Ramos (cell line): Measurements from ENCODE around the gene ZNF764.

Source experiments
- in situ Hi-C: fragments of 300-500 bp; cut with MboI; formaldehyde crosslinking; loops from one replicate; pipeline ENCODE4 v1.14.3; 2022; ENCODE audit warnings: low sequenced_read_pairs; ENCODE audit not compliant: unreplicated experiment

Gene ZNF764

DNA sequence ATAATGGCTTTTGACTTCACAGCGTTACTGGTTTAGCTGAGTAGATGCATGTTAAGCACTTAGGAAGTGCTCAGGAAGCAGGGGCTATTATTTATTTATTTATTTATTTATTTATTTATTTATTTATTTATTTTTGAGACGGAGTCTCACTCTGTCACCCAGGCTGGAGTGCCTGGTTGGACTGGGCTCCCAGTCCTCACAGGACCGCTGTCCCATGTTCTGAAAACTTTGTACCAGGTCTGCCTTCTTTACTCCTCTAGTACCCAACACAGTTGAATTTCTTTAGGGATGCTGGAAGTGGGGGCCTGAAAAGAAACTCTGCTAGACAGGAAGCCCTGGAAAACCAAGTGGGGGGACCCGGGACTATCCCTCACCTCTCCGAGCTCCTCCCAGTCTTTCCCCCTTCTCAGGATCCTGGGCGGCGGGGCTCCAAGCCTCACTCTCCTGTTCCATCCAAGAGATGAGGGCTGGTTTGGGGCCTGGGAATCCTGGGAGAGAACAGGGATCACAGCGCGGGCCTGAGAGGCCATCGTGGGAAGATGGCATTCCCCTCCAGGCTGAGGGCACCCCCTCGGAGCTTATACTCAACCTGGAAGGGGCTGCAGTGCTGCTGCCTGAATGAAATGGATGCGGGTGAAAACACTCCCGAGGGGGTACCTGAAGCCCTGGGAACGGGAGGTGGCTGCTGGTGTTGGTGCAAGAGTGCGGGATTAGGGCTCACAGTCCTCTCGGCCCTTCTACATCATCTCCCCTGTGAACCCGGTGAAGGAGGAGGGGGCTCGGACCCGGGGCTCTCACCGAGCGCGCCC lies 12.7 kb upstream of the ZNF764 start:
- in situ Hi-C loops: no loop called here

DNA sequence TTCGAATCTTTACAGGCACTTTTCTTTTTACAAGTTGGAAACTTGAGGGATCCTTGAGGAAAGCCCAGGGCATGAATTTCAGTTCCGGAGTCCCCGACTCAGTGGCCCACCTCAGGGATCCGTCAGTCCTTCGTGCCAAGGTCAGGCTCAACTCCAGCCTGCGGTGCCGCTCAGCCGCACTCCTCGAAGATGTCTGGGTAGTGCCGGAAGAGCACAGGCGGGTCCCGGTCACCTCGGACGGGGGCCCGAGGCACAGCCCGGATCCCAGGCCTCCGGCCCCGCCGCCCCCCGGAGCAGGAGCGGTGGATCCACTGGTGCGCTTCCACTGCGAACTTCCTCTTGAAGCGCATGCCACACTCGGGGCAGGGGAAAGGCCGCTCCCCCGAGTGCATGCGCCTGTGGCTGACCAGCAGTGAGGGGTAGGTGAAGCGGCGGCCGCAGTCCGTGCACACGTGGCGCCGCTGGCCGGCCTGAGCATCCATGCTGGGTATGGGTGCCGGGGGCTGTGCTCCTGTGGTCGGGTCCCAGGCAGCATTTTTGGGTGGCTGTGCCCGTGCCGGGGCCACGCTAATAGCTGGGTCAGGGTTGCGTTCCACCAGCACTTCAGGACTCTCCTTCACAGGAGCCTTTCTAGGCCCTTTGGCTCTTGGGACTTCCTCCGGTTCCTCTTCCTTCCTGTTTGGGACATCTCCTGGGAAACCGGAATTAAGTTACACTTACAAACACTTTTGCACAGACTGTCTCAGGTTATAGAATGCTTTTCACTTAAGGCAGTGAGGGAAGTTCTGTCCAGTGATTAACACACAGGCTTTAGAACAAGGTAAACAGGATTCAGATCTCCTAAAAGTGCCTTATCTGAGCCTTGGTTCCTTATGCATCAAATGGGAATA lies 11.8 kb upstream of the ZNF764 start:
- in situ Hi-C loops: no loop called here

DNA sequence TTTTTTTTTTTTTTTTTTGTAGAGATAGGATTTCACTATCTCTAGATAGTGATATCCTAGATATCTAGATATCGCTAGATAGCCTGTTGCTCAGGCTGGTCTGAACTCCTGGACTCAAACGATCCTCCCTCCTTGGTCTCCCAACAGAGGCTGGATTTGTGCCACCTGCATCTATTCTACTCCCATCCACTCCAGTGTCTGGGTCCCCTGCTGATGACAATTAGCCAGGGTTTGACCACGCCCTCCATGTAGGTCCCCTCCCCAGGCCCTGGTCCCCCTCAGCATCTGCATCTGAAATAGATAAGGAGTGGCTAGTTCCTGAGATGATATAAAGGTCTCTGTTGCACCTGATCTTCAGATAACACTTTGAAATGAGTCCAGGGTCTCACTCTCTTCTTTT lies 11.1 kb upstream of the ZNF764 start:
- in situ Hi-C loops: no loop called here

DNA sequence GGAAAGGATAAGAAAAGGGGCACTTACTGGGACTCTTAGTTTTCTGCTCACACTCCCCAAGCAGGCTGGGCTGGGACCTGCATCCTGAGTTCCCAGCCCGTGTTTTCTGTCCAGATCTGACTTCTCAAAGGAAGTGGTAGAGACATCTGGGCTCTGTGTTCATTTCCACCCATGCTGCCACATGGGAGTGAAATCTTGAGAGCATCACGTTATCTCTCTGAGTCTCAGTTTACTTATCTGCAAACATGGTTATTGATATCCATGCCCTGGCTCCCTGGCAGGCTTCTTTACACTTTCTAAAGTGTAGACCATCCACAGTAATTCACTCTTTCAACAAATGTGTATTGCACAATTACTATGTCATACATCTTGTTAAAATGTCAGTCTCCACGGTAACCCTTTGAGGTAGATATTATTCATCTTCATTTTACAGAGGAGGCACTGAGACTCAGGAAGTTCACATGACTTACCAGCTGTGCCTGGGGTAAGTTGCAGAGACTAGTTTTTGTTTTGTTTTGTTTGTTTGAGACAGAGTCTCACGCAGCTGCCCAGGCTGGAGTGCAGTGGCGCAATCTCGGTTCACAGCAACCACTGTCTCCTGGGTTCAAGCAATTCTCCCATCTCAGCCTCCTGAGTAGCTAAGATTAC lies 9.9 kb upstream of the ZNF764 start:
- in situ Hi-C loops: no loop called here

DNA sequence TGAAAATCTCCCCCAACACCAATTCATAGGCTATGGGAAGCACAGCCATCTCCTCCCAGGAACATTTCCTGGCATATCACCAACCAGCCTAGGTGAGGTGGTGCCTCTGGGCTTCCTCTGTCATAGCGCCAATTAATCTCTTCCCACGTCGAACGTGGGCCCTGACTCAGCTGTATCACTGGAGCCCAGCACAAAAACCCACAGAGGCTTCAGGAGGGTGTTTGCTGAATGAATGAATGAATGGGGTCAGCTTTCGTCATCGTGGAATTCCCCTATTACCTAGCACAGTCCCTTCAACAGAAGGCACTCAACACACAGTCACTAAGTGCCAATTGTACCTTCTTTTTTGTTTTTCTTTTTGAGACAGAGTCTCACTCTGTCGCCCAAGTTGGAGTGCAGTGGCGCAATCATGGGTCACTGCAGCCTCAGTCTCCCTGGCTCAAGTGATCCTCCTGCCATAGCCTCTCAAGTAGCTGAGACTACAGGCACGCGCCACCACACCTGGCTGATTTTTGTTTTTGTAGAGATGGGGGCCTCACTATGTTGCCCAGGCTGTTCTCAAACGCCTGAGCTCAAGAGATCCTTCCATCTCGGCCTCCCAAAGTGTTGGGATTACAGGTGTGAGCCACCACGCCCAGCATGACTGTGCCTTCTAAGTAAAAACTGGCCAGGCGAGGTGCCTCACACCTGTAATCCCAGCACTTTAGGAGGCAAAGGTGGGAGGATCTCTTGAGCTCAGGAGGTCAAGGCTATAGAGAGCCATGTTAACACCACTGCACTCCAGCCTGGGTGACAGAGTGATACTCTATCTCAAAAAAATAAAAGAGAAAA lies 9.2 kb upstream of the ZNF764 start:
- in situ Hi-C loops: no loop called here

DNA sequence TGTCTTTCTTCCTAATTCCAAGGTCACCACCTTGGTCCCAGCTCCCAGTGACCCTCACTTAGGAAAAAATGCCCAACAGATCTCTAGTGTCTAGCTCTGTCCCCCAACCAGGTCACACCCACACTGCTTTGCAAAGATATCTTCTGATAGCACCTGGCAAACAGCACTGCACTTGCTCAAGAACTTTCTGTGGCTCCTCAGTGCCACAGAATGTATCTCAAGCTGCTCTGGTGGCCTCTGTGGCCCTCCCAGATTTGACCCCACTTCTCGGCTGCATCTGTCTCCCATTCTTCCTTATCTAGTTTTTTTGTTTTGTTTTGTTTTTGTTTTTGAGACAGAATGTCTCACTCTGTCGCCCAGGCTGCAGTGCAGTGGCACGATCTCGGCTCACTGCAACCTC lies 8.4 kb upstream of the ZNF764 start:
- in situ Hi-C loops: no loop called here

DNA sequence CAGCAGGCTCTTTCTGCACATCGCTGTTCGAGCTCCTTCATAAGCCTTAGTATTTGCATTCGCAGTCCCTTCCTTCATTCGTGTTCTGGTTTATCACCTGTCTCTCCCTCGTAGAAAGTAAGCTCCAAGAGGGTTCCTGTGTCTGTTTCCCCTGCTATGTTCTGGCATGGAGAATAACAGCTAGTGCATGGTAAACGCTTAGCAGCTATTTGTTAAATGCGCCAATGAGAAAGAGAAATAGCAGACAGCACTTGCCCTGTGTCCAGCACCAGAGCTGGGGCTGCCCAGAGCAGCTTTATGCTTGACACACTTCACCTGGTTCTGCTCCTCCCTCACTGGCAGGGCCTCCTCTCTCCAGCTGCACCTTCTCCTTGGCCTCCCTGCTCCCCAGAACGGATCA lies 7.8 kb upstream of the ZNF764 start:
- in situ Hi-C loops: no loop called here

DNA sequence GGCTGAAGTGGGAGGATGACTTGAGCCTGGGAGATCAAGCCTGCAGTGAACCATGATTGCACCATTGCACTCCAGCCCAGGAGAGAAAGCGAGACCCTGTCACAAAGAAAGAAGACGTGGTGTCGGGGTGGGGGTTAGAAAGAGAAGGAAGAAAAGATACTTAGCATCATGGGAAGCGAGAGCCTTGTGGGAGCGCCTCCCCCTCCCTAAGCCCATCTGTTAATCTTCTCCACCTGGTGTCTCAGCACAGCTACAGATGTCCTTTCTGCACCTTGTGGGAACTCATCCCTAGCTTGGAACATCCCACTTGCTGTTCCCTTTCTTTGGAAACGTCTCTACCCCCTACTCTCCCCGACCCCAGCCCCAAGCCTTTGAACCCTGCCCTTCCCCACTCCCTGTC lies 7.4 kb upstream of the ZNF764 start:
- in situ Hi-C loops: no loop called here

DNA sequence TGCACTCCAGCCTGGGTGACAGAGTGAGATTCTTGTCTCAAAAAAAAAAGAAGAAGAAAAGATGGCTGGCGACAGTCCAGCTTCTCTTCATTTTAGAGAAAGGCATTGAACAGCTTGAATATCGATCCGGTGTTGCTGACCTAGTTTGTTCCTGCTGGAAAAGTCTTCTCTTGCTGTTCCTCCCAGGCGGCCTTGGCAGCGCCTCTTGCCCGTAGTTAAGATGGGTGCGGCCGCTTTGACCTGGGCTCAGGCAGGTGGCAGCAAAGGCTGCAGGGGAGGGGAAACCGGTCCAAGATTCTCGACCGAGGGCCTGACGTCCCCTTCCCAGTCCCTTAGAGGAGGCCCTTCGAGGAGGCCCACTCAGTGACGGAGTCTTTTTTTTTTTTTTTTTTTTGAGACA lies 3.8 kb upstream of the ZNF764 start:
- in situ Hi-C loops: no loop called here

DNA sequence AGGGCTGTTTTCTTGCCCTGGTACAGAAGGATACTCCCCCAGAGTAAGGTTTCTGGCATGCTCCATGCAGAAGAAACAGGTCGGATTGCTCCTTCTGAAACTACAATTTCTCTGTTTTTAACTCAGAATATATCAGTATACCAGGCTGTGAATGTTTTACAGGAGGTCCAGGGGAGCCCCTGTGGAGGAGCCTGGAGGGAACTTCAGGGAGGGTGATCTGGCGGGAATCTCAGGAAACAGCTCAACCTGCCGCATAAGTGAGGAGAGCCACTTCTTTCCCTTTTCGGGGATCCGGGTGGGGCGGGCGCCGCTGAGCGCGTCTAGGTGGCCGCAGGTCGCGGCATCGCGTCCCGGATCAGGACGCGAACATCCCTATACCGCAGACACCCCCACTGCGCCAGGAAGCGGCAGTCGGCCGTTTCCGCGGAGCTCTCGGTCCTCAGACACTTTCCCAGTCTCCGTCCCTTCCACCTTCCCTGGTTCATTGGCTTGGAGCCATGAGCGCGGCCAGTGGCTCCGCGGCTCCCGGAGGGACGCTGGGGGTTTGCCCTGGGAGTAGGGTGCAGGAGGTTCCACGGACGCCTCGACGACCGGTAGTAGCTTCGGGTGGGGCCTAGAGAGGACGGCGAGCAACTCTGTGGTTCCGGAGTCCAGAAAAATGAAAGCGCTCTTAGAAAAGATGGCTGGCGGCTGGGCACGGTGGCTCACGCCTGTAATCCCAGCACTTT lies 3.1 kb upstream of the ZNF764 start:
- in situ Hi-C loops: no loop called here

DNA sequence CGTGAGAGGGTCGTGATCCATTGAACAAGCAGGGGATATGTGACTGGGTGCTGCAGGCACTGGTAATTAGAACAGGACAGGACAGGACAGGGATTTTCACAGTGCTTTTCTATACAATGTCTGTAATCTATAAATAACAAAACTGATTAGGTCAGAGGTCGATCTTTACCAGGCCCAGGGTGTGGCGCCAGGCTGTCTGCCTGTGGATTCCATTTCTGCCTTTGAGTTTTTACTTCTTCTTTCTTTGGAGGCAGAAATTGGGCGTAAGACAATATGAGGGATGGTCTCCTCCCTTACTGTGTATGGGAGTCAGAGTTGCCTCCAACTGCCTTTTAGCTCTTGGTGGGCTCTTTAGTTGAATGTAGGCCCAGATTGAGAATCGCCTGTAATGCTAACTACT lies 1.5 kb upstream of the ZNF764 start:
- in situ Hi-C loops: no loop called here

DNA sequence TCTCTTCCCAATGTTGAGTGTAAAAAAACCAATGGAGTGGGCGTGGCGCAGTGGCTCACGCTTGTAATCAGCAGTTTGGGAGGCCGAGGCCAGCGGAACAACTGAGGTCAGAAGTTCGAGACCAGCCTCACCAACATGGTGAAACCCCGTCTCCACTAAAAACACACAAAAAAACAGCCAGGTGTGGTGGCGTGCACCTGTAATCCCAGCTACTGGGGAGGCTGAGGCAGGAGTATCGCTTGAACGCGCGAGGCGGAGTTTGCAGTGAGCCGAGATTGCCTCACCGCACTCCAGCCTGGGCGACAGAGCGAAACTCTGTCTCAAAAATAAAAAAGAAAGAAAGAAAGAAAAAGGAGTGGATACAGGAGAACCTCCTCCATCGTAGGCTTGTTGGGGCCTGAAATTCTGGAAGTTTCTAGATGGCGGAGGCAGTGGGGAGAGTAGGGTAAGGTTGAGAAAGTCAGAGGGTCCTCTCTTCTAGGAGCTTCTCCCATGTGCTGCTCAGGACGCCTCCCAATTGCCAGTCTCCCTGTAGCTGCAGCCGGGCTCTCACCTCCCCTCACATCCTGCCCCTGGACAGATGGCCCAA lies 709 bp upstream of the ZNF764 start:
- in situ Hi-C loops: no loop called here

DNA sequence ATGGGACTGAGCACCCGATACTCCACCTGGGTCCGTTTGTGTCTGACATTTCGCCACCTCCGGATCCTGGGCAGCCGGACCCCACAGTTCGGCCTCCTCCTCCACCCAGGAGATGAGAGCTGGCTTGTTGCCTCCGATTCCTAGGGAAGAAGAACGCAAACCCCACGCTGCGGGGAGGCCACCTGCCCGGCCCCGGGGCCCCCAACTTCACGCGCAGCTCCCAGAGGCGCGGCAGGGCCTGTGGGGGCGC lies 542 bp downstream of the ZNF764 start:
- in situ Hi-C loops: no loop called here

DNA sequence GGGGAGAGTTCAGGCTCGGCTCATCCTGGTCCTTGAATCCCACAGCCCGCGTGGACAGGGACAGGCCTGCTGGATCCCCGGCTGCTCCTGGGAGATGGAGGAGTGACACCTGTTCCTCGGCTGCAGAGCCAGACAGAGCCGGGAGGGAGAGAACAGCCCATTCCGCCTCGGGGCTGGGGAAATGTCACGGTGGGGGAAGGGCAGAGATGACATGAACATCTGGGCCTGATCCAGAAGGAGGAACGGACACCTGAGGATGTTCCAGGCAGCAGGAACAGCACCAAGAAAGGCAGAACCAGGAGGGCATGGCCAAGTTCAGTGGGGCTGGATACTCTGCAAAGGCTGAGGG lies 2.1 kb downstream of the ZNF764 start:
- in situ Hi-C loops: no loop called here

DNA sequence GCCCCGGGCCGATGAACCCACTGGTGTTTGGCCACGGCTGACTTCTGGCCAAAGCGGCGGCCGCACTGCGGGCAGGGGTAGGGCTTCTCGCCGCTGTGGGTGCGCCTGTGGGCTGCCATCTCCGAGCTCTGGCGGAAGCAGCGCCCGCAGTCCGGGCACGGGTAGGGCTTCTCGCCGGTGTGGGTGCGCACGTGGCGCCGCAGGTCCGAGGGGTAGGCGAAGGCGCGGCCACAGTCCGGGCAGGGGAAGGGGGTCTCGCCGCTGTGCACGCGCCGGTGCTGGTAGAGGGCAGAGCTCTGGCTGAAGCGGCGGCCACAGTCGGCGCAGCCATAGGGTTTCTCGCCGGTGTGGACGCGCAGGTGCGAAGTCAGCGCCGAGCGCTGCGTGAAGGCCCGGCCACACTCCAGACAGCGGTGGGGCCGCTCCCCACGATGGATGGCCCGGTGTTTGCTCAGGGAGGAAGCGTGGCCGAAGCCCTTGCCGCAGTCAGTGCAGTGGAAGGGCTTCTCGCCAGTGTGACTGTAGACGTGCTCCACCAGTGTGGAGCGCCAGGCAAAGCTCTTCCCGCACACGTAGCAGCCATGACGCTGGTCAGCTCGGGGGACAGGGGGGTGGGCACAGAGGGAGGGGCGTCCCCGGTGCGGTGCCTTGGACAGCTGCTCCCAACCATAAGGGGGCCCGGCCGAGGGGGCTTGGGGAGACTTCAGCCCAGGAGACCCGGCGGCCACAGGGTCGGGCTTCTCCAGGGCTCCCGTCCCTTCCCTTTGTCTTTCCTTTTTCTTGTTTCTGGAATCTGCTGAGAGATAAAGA lies 2.7 kb downstream of the ZNF764 start:
- in situ Hi-C loops: no loop called here

DNA sequence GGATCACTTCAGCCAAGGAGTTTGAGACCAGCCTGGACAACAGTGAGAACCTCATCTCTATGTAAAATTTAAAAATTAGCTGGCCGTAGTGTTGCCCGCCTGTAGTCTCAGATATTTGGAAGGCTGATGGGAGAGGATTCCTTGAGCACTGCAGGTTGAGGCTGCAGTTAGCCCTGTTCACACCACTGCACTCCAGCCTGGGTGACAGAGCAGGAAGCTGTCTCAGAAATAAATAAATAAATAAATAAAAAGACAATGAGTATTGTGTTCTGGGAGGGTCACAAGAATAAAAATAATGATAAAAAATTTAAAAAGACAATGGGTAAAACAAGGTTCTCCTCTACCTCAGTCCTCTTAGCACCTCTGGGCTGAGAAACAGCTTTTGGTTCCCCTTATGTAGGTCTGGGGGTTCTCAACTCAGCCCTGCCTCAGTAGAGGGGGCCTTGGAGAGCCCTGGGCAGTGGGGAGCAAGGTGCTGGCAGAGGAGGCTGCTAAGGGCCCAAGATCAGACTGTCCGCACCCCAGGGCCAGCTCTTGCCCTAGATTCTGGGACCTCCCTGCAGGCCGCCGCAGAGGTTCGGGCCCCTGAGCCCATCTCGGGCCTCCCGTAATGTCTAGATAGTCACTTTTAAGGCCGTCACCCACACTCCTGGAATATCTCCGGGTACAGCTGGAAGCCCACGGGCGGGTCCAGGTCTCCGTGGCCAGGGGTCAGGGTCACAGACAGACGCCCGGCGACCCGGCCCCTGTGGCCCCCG lies 3.4 kb downstream of the ZNF764 start:
- in situ Hi-C loops: no loop called here

DNA sequence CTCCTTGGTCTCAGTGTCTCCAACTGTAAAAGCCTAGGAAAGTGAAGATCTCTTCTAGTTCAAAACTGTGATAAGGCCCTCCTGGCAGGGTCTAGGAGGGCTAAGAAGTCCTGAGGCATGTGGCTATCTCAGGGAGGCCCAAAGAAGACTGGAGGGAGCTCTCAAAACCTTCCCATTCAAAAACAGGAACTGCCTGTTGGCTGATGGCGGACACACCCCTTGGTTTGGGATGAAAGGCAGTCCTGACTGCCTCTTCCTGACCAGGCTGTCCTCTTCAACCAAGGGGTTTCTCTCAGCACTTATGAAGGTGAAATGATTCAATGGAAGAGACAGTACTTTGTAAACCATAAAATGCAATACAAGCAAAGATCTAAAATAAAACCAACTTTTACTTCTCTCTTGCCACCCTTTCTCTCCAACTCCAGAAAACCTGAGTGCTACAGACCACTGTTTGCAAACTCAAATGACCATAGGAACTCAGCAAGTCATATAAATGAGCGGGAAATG lies 4.7 kb downstream of the ZNF764 start:
- in situ Hi-C loops: no loop called here

DNA sequence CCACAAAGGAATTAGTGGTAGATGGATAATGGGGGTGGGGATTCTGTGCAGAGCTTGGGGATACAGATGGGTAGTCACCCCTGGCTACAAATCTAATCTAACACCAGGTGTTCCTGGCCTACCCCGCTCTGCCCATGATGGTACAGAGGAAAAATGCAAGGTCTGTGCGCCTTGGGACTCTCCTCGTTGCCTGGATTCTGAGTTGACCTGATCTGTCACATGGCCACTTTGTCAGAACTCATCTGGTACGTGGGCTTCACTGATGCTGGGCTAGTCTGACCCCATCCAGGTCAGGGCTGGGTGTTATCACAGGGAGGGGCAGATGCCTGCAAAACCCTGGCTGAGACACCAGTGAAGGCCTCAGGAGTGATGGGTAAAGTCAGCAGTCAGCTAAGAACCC lies 5.2 kb downstream of the ZNF764 start:
- in situ Hi-C loops: no loop called here
